ENCODE measurements around the gene DHCR24.

The DHCR24 gene

DNA sequence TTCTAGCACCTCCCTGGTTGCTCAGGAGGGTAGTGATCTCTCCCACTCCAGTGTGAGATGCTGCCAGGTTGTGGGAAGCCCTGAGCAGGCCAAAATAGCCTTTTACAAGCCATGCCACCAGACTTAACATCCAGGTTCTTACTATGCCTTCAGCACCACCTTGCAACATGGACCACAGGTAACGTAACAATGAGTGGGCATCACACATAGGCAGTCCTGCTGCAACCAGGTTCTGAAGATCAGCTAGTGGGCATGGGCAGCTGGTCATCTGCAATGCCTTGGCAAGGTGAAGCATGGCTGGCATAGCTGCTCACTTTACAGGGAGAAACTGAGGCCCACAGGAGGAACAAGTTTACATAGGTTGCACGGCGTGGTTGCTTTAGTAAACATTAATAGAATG is 40.7 kb downstream of the DHCR24 start:
- no peak for DNase-seq (ENCODE audit: low read depth)

DNA sequence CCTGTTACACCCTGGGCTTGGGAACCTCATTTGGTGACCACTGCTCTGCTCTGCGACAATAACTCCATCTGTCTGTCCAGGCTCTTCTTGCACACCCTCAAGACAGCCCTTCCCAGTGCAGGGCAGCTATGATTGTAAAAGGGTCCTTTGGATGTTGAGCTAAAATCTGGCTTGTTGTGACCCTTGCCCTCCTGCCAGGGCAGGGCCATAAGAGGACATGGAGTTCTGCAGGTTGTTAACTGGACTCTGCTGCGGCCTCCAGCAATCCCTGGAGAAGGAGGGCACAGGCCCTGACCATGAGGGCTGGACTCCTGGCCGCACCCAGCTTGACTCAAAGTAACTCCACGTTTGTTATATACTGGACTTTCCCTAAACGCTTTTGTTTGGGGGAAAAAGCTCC is 41.2 kb downstream of the DHCR24 start:
- DNase-seq (ENCODE audit: low read depth), result no peak

- no peak for DNase-seq (ENCODE audit: low read depth)
Measured at GRCh38 chr1:54844564-54844963, 42.4 kb downstream of the DHCR24 start.

GRCh38 chr1:54843449-54843848 is 43.5 kb downstream of the DHCR24 start:
- DNase-seq (ENCODE audit: low read depth), result no peak

GRCh38 chr1:54842963-54843362 is 44.0 kb downstream of the DHCR24 start:
- DNase-seq (ENCODE audit: low read depth), result no peak

DNA sequence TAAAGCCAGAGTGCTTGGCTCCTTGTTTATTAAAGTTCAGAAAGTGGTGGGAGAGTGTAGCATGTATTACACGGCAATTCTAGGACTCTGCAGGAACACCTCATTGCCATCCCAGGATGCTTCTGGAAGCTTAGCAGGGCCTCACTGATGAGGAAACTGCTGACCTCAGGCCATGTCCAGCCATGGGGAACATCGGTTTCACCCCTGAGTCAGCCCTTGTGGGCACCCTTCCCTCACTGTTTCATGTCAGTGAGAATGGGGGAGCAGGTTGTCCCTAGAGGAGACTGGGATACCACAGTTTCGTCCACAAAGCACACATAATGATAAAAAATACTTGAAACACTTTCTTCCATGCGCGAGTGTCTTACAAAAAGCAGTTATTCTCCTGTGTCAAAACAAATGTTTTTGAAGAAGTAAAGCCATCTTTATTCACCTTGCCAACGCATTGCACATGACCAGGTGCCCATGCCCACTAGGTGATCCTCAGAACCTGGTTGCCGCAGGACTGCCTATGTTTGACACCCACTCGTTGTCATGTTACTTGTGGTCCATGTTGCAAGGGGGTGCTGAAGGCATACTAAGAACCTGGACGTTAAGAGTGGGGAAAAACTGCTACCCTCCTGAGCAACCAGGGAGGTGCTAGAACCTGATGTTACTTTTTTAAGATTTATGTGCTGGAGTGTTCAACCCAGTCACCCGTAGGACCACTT is 44.6 kb downstream of the DHCR24 start:
- DNase-seq (ENCODE audit: low read depth), result no peak

DNA sequence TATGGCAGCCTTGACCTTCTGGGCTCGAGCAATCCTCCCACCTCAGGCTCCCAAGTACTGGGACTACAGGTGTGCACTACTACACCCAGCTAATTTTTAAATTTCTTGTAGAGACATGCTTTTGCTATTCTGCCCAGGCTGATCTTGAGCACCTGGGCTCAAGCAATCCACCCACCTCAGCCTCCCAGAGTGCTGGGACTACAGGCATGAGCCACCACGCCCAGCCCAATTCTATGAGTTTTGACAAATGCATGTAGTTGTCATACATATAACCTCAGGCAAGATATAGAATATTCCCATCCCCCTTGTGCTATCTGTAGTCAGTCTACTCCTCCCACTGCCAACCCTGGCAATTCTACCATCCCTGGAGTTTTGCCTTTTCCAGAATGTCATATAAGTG is 47.2 kb downstream of the DHCR24 start:
- DNase-seq (ENCODE audit: low read depth), result no peak

DNA sequence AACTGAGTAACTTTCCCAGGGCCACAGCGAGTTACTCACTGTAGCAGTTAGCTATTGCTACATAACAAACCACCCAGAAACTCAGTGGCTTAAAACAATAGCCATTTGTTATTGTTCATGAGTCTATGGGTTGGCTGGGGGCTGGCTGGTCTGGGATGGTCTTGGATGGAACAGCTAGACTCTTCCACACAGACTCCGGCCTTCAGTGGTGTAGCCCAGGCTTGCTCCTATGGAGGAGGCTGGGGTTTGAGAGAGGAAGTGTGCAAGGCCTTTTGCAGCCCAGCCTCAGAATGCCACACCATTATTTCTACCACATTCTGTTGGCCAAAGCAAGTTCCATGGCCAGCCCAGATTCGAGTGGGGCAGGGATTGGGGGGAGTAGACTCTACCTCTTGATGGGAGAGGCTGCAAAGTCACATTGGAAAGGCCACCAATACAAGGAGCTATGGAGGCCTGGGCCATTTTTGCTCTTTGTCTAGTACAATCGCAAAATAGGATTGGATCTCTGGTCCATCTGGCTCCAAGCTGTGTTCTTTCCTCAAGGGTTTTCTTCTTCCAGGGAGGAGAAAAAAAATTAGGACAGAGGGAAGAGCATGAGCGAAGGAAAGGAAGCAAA is 48.3 kb downstream of the DHCR24 start:
- DNase-seq (ENCODE audit: low read depth), result no peak

DNA sequence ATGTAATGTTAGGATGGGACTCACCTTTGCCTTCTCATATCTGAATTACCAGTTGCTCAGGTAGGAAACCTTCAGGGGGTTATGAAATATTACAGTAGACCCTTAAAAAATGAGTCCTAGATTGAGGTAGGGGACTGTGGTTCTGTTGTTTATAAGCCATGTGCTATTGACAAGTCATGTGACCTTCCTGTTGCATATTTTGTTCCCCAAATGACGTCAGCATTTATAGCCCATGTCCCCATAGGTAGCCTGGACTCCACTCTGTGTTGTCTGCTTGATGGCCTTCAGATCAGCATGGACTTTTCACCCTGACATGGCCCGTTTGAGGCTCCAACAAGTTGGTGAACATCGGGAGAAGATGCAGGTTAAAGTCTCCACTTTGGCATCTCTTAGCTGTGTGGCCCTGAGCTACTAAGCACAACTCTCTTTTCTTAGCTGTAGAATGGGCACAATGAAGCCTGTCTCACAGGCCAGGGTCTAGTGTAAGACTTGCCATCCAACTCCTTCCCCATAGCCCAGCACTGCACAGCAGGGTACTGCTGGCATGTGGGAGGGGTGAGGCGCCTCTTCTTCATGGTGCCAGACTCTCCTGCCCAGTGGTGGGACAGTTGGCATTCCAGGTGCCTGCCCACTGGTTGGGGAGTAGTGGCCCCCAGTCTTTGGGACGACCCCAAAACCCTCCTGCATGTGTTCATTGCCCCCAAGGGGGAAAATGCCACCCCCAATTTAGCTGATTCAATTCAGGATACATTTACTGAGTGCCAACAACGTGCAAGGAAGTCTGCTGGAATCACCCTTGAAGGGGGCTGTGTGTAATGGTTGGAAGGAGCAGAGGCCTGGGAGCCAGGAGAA is 49.8 kb downstream of the DHCR24 start:
- no peak for DNase-seq (ENCODE audit: low read depth)

- DNase-seq (ENCODE audit: low read depth), result no peak
Measured at GRCh38 chr1:54836594-54836993, 50.4 kb downstream of the DHCR24 start.

DNA sequence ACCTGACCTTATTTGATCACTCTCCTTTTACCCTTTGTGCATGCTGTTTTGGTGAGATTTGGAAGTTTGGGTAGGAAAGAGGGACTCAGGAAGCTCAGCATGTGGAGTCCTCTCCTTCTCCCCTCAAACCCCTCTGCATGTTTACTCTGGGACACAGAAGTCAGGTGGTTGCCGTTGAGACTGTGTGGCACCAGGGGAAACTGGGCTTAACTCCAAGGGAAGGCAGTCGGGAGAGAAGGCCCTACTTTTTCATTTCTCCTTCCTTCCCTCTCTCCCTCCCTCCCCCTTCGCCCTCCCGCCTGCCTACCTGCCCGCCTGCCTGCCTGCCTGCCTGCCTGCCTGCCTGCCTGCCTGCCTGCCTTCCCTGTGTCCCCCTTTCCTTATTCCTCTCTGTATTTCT is 51.0 kb downstream of the DHCR24 start:
- no peak for DNase-seq (ENCODE audit: low read depth)

DNA sequence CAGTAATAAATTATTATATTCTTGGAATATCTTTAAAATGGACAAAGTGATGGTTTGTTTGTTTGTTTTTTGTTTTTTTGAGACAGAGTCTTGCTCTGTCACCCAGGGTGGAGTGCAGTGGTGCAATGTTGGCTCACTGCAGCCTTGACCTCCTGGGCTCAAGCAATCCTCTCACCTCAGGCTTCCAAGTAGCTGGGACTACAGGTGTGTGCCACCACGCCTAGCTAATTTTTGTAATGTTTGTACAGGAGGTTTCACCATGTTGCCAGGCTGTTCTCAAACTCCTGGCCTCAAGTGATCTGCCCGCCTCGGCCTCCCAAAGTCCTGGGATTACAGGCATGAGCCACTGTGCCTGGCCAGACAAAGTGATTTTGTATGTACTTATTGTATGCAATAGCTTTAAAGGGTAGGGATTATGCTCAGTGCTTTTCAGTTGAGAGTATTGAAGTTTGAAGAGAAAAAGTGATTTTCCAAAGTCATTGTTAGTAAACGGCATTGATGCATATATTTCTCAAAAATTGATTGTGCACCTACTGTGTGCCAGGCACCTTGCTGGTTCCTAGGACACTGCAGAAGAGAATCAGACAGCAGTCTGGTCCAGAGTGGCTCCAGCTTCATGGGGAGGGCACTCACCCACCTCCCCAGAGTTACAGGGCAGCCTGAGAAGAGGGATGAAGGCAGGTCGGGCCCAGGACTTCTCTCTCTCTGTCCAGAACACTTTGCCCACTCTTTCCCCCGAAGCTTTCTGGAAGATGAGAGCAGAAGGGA is 51.7 kb downstream of the DHCR24 start:
- DNase-seq (ENCODE audit: low read depth), result no peak

DNA sequence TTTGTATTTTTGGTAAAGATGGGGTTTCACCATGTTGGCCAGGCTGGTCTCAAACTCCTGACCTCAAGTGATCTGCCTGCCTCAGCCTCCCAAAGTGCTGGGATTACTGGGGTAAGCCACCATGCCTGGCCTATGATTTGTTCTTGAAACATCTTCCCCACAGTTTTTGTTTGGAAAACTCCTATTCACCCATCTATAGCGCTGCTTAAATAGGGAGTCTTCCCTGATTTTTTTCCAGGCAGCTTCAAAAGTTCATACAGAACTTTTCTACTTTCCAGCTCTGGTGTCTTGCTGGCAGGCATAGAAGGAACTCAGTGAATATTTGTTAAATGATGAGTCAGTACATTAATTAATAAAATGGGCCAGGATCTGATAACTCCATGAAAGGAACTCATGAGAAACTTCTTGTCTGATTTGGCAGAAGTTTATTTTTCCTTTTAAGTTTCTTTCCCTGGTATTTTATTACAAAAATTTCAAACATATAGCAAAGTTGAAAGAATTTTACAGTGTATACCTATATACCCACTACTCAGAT is 52.9 kb downstream of the DHCR24 start:
- no peak for DNase-seq (ENCODE audit: low read depth)

DNA sequence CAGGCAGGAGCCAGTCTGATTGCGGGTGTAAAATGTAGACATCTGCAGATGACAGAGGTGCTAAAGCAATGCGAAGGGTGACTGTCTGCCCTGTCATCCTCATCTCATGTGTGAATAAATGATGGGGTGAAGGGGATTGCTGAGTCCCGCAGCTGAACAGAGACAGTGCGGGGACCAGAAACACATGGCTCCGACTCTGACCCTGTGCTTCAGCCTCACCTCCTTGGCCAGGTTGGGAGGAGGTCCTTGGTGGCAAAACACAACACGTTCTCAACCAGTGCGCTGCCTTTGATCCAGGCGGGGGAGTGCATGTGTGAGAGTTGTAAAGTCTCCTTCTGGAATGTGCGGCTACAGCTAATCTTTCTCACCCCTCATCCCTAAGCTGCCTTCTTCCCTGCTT is 53.9 kb downstream of the DHCR24 start:
- DNase-seq (ENCODE audit: low read depth), result no peak

DNA sequence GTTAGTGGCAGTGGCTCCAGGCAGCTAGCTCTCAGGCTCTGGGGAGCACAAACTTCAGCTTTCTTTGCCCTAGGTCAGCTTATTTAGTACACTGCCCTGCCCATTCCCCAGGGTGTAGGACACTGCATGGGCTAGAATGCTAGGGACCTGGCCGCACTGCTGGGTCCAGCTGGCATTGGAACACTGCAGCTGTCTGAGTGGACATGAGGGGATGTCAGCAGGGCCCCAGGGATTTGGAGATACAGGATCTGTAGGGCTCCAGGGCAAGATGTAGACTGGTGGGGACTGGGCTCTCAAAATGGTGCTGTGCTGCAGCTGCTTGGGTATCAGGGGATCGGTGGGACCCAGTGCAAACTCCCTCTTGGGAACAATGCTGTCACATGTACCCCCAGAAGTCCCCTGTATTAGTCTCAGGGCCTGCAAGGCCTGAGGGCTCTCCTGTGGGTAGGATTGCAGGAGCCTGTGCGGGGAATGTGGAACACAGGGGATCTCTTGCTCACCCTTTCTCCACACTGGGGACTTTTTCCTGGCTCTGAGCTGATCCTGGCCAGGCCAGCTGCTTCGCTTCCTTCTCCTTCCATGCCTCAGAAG is 60.7 kb downstream of the DHCR24 start:
- DNase-seq (ENCODE audit: low read depth), result no peak

DNA sequence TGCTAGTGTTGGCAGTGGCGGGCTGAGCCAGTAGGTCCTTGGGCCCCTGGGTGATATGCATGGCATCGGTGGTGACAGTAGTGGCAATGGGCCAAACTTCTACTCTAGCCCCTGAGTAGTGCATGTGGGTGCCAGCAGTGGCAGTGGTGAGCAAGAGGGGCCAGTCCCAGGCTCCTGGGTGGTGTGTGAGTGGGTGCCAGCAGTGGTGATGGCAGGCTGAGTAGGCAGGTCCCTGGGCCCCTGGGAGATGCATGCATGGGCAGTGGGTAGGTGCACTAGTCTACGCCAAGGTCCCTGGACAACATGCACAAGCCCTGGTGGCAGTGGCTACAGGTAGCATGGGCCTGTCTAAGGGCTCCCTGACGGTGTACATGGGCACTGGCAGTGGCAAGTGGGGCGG is 61.3 kb downstream of the DHCR24 start:
- DNase-seq (ENCODE audit: low read depth), result no peak

DNA sequence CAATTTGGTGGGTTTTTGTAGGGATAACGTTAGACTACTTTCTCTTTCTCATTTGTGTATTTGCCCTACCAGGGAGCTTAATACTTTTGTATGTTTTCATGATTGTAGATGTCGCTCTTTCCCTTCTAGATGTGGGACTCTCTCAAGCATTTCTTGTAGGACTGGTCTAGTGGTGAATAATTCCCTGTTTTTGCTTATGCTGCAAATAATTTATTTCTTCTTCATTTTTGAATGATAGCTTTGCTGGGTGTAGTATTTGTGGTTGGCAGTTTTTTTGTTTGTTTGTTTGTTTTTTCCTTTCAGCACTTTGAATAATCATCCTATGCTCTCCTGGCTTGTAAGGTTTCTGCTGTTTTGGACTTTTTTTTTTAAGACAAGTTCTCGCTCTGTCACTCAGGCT is 63.3 kb downstream of the DHCR24 start:
- DNase-seq (ENCODE audit: low read depth), result no peak

GRCh38 chr1:54819733-54820132 is 67.3 kb downstream of the DHCR24 start:
- no peak for DNase-seq (ENCODE audit: low read depth)

DNA sequence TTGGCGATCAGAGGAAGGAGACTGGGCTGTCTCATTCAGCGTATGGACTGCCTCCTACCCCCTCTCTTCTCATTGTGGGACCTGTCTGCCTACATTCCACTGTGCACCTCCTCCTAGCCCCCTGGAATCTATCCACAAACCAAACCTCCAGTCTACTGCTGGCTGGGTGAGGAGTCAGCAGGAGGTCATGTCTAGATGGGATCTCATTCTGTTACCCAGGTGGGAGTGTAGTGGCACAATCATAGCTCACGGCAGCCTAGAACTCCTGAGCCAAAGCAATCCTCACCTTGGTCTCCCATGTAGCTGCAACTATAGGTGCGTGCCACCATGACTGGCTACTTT is 67.8 kb downstream of the DHCR24 start:
- DNase-seq (ENCODE audit: low read depth), result no peak

DNA sequence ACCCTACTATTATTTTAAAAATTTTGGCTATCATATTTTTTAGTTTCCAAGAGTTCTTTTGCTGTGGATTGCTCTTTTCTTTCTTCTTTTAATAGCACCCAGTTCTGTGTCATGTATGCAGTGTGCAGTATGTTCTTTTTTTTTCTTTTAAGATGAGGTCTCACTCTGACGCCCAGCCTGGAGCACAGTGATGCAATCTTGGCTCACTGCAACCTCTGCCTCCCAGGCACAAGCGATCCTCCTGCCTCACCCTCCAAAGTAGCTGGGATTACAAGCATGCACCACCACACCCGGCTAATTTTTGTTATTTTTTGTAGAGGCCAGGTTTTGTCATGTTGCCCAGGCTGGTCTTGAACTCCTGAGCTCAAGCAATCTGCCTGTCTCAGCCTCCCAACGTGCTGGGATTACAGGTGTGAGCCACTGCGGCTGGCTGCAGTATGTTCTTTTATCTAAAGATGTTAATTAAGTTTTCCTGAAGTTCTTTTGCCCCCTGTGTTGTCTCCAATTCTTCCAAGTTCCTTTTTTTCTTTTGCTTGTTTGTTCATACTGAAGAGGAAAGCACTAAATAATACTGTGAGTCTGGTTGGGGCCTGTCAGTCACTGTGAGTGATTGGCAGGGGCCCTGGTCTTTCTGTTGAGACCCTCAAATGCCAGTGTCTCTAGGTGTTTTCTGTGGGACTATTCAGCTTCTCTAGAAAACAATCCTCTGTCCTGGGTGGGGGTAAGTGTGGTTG is 68.4 kb downstream of the DHCR24 start:
- DNase-seq (ENCODE audit: low read depth), result no peak

- DNase-seq (ENCODE audit: low read depth), result no peak
Measured at GRCh38 chr1:54816951-54817350, 70.0 kb downstream of the DHCR24 start.

Data from activated T-cell treated with anti-CD3 and anti-CD28 coated beads for 1 hour (primary cell).